K562 (cell line): Measurements from ENCODE around the gene ABHD5. TPM values are rescaled to one million over a fixed set of nuclear protein-coding genes. Genes with fewer than 3 reads are reported as not detected.

ENCODE experiments used
- ELF1 ChIP-seq: fragments of 200-800 bp; sonication (Bioruptor generic); IDR thresholded peaks from 2 replicates; pipeline ENCODE4 v1.6.1; 2016; ENCODE audit warnings: missing genetic modification characterization, missing compliant biosample characterization
- GTF2E2 ChIP-seq: fragments of 200-800 bp; sonication (Bioruptor generic); IDR thresholded peaks from 2 replicates; pipeline ENCODE4 v1.6.1; 2016; ENCODE audit warnings: missing genetic modification characterization, missing compliant biosample characterization
- MAFF ChIP-seq: IDR thresholded peaks from 2 replicates; pipeline ENCODE4 v1.6.1; 2012; ENCODE audit warnings: low read length, improper control_type of control experiment
- MAFK ChIP-seq: IDR thresholded peaks from 2 replicates; pipeline ENCODE4 v1.6.1; 2011; ENCODE audit warnings: low read length, improper control_type of control experiment
- NFRKB ChIP-seq: fragments of 450-650 bp; IDR thresholded peaks from 2 replicates; pipeline ENCODE4 v1.6.1; 2016; ENCODE audit warnings: low read depth
- RAD21 ChIP-seq, 2 experiments: fragments of 250-450 bp in 1 of 2; fragments of 450-650 bp in 1 of 2; sonication (Bioruptor Pico) in 1 of 2; formaldehyde crosslinking in 1 of 2; IDR thresholded peaks in 1 of 2; conservative IDR thresholded peaks in 1 of 2; 2 replicates each; pipeline versions ENCODE4 v1.4.0 to v1.8.0; 2020 to 2022; ENCODE audit warnings: mild to moderate bottlenecking in 2 of 2, moderate library complexity in 1 of 2
- SMC3 ChIP-seq: conservative IDR thresholded peaks from 2 replicates; pipeline ENCODE4 v1.6.1; 2011; ENCODE audit warnings: low read depth, low read length, improper control_type of control experiment; ENCODE audit not compliant: insufficient read depth
- ZNF316 ChIP-seq: fragments of 450-650 bp; IDR thresholded peaks from 2 replicates; pipeline ENCODE4 v1.6.1; 2016
- polyA plus RNA-seq, 8 experiments: library from polyadenylated mRNA; depleted of rRNA in 4 of 8; stranded (reverse) in 5 of 8; unstranded in 3 of 8; fragments of >200 nt; fragmentation: Nextera tagmentation in 2 of 8; fragmentation: Illumina TruSeq in 1 of 8; extraction: Ambion mirVana in 2 of 8; extraction: Trizol in 1 of 8; gene quantifications; 2 replicates each; pipeline versions ENCODE4 v1.2.1 to v1.2.3, GENCODE V29; 2011 to 2014; ENCODE audit warnings: inconsistent platforms in 1 of 8, missing spikeins in 1 of 8
- total RNA-seq, 7 experiments: library from RNA; depleted of rRNA in 6 of 7; stranded (reverse); fragments of >200 nt in 6 of 7; fragmentation: Illumina TruSeq in 2 of 7; extraction: Trizol in 2 of 7; gene quantifications; 2 replicates each; pipeline versions ENCODE4 v1.2.1 to v1.2.3, GENCODE V29; 2011 to 2021; ENCODE audit warnings: low replicate concordance in 1 of 7
- TF ChIP-seq, protein P1 (sequence below): IDR thresholded peaks from 3 replicates; pipeline ENCODE4 v1.6.1; 2011; ENCODE audit warnings: borderline replicate concordance, mild to moderate bottlenecking, moderate library complexity; ENCODE audit not compliant: insufficient read length; ENCODE audit errors: extremely low read depth
- TF ChIP-seq, protein P2 (sequence below): fragments of 250-450 bp; sonication (Bioruptor Pico); IDR thresholded peaks from 2 replicates; pipeline ENCODE4 v1.5.0; 2022; ENCODE audit warnings: mild to moderate bottlenecking
- TF ChIP-seq, protein P3 (sequence below), 2 experiments: fragments of 450-650 bp; formaldehyde crosslinking in 1 of 2; IDR thresholded peaks; 2 replicates each; pipeline versions ENCODE4 v1.4.0 to v1.6.1; 2014 to 2020; ENCODE audit warnings: mild to moderate bottlenecking in 2 of 2, borderline replicate concordance in 1 of 2, low read depth in 1 of 2

ABHD5 gene
- total and polyA plus RNA-seq, 9 of the 15 experiments (the other 6 are each of a cell fraction or from before 2014, with no cell fraction given) = 27.8 to 61.7 (median 39.9) TPM

DNA sequence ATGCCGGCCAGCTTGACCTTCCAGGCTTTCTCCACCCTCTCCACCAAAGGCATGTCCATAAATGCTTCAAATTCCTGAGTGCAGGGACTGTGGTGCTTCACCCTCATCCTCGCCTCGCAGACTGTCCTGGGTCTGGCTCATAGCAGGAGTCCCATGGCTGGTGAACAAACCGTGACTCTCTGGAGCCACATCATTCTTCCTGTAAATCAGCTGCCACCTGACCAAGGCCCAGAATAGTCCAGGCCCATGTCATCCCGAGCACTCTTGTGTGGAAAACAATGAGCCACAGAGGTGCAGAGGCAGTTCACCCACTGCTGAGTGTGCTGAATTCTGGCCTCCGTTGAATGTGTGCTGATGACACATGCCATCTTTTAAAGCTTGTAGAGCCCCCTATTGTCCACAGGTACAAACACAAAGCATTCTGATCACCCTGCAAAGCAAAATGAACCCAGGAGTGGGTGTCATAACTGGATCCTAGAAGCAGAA lies 68.6 kb downstream of the ABHD5 start (continued):
- TF ChIP-seq, protein P1, sequence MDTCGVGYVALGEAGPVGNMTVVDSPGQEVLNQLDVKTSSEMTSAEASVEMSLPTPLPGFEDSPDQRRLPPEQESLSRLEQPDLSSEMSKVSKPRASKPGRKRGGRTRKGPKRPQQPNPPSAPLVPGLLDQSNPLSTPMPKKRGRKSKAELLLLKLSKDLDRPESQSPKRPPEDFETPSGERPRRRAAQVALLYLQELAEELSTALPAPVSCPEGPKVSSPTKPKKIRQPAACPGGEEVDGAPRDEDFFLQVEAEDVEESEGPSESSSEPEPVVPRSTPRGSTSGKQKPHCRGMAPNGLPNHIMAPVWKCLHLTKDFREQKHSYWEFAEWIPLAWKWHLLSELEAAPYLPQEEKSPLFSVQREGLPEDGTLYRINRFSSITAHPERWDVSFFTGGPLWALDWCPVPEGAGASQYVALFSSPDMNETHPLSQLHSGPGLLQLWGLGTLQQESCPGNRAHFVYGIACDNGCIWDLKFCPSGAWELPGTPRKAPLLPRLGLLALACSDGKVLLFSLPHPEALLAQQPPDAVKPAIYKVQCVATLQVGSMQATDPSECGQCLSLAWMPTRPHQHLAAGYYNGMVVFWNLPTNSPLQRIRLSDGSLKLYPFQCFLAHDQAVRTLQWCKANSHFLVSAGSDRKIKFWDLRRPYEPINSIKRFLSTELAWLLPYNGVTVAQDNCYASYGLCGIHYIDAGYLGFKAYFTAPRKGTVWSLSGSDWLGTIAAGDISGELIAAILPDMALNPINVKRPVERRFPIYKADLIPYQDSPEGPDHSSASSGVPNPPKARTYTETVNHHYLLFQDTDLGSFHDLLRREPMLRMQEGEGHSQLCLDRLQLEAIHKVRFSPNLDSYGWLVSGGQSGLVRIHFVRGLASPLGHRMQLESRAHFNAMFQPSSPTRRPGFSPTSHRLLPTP = no peak
- TF ChIP-seq, protein P2, sequence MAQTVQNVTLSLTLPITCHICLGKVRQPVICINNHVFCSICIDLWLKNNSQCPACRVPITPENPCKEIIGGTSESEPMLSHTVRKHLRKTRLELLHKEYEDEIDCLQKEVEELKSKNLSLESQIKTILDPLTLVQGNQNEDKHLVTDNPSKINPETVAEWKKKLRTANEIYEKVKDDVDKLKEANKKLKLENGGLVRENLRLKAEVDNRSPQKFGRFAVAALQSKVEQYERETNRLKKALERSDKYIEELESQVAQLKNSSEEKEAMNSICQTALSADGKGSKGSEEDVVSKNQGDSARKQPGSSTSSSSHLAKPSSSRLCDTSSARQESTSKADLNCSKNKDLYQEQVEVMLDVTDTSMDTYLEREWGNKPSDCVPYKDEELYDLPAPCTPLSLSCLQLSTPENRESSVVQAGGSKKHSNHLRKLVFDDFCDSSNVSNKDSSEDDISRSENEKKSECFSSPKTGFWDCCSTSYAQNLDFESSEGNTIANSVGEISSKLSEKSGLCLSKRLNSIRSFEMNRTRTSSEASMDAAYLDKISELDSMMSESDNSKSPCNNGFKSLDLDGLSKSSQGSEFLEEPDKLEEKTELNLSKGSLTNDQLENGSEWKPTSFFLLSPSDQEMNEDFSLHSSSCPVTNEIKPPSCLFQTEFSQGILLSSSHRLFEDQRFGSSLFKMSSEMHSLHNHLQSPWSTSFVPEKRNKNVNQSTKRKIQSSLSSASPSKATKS (CRISPR knock-in tag) = no peak
- TF ChIP-seq, protein P3, sequence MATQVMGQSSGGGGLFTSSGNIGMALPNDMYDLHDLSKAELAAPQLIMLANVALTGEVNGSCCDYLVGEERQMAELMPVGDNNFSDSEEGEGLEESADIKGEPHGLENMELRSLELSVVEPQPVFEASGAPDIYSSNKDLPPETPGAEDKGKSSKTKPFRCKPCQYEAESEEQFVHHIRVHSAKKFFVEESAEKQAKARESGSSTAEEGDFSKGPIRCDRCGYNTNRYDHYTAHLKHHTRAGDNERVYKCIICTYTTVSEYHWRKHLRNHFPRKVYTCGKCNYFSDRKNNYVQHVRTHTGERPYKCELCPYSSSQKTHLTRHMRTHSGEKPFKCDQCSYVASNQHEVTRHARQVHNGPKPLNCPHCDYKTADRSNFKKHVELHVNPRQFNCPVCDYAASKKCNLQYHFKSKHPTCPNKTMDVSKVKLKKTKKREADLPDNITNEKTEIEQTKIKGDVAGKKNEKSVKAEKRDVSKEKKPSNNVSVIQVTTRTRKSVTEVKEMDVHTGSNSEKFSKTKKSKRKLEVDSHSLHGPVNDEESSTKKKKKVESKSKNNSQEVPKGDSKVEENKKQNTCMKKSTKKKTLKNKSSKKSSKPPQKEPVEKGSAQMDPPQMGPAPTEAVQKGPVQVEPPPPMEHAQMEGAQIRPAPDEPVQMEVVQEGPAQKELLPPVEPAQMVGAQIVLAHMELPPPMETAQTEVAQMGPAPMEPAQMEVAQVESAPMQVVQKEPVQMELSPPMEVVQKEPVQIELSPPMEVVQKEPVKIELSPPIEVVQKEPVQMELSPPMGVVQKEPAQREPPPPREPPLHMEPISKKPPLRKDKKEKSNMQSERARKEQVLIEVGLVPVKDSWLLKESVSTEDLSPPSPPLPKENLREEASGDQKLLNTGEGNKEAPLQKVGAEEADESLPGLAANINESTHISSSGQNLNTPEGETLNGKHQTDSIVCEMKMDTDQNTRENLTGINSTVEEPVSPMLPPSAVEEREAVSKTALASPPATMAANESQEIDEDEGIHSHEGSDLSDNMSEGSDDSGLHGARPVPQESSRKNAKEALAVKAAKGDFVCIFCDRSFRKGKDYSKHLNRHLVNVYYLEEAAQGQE (IDR thresholded peaks at IDR 0.05; ENCODE audit: borderline replicate concordance) = peak; percentile 47; the same call in 1 of the 2 replicates
- TF ChIP-seq, protein P3 (CRISPR knock-in tag; IDR thresholded peaks at IDR 0.05; ENCODE audit: low read depth) = no peak
- peak; percentile 82 for TF ChIP-seq ZNF316
- TF ChIP-seq GTF2E2 = no peak
- TF ChIP-seq RAD21 (CRISPR knock-in tag; conservative IDR thresholded peaks at IDR 0.05 in 1 of 2, IDR thresholded peaks at IDR 0.05 in 1 of 2) = peak; percentile 47 to 68
- TF ChIP-seq NFRKB = no peak
- TF ChIP-seq MAFK = peak; percentile 59
- peak; percentile 48; the same call in 1 of the 2 replicates for TF ChIP-seq MAFF
- TF ChIP-seq SMC3 = 0 out of 2 replicates have a peak, but pooled peaks have one; percentile 22
- no peak for TF ChIP-seq ELF1 (tag)
- TF ChIP-seq, all 486 proteins: peak for 10
